Peyer's patch (tissue), 4 donors: ENCODE data around the gene ABCC4.

Source experiments
- POLR2A ChIP-seq, 2 donors: fragments of 450-650 bp; IDR thresholded peaks; one replicate each; pipeline ENCODE4 v1.5.1; 2017; ENCODE audit warnings: antibody characterized with exemption in 2 of 2, mild to moderate bottlenecking in 2 of 2, moderate library complexity in 2 of 2
- TF ChIP-seq, protein P1 (sequence below), 6 experiments: fragments of 450-650 bp in 4 of 6; fragments of 200-600 bp in 2 of 6; sonication (generic) in 1 of 6; IDR thresholded peaks; one replicate each; pipeline ENCODE4 v1.5.1; 2017 to 2019; ENCODE audit warnings: antibody characterized with exemption in 6 of 6, mild to moderate bottlenecking in 3 of 6, moderate library complexity in 1 of 6

DNA sequence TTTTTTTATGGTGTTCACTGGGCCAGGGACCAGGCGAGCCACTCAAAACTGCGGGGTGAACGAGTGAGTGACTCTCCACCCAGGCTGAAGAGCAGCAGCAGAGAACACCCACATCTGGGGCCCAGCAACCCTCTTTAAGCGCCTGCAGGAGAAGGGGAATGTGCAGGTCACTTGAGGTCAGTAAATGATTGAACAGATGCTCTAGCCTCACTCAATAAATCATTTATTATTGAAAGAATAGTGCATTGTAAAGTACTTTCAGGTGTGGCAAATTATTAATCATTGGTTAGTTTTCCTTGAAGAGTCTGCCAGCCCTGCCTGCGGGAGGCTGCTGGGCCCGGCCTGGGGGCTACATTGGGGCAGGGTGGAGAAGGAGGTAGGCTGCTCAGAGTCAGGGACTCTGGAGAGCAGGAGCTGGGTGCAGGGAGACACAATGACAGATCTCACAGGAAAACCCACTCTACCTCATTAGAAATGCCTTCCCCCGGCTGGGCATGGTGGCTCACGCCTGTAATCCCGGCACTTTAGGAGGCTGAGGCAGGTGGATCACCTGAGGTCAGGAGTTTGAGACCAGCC is 42.5 kb downstream of the ABCC4 start:
- TF ChIP-seq, protein P1, sequence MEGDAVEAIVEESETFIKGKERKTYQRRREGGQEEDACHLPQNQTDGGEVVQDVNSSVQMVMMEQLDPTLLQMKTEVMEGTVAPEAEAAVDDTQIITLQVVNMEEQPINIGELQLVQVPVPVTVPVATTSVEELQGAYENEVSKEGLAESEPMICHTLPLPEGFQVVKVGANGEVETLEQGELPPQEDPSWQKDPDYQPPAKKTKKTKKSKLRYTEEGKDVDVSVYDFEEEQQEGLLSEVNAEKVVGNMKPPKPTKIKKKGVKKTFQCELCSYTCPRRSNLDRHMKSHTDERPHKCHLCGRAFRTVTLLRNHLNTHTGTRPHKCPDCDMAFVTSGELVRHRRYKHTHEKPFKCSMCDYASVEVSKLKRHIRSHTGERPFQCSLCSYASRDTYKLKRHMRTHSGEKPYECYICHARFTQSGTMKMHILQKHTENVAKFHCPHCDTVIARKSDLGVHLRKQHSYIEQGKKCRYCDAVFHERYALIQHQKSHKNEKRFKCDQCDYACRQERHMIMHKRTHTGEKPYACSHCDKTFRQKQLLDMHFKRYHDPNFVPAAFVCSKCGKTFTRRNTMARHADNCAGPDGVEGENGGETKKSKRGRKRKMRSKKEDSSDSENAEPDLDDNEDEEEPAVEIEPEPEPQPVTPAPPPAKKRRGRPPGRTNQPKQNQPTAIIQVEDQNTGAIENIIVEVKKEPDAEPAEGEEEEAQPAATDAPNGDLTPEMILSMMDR (IDR thresholded peaks at IDR 0.05), result no peak
- no peak for TF ChIP-seq POLR2A (IDR thresholded peaks at IDR 0.05)
